Thymus (tissue), 11 donors: Measurements from ENCODE around the gene FABP1. TPM values are rescaled to one million over a fixed set of nuclear protein-coding genes. Genes with fewer than 3 reads are reported as not detected.

Experiments used
- DNase-seq, 9 donors: peaks; one replicate each; pipeline ENCODE4 v3.0.0-alpha.2; 2013; ENCODE audit warnings: low spot score in 9 of 9, low read depth in 6 of 9, missing footprints in 1 of 9
- H3K27ac ChIP-seq, 2 donors: one replicate each; pipeline ENCODE4 v1.5.1; 2013; ENCODE audit warnings: control low read depth in 1 of 2, low read depth in 1 of 2, low read length in 1 of 2, mild to moderate bottlenecking in 1 of 2, moderate library complexity in 1 of 2
- H3K27me3 ChIP-seq, 2 donors: one replicate each; pipeline ENCODE4 v1.5.1; 2013; ENCODE audit warnings: low read length in 1 of 2; ENCODE audit not compliant: control insufficient read depth in 2 of 2, insufficient read depth in 1 of 2
- H3K36me3 ChIP-seq, 2 donors: one replicate each; pipeline ENCODE4 v1.5.1; 2013; ENCODE audit warnings: low read length in 1 of 2, mild to moderate bottlenecking in 1 of 2, moderate library complexity in 1 of 2; ENCODE audit not compliant: control insufficient read depth in 2 of 2, insufficient read depth in 2 of 2
- H3K4me1 ChIP-seq, 2 donors: one replicate each; pipeline ENCODE4 v1.5.1; 2013; ENCODE audit warnings: low read length in 2 of 2; ENCODE audit not compliant: control insufficient read depth in 2 of 2, insufficient read depth in 2 of 2
- H3K4me3 ChIP-seq, 2 donors: one replicate each; pipeline ENCODE4 v1.5.1; 2013; ENCODE audit warnings: low read length in 2 of 2, control low read depth in 1 of 2, mild to moderate bottlenecking in 1 of 2
- H3K9me3 ChIP-seq, 2 donors: one replicate each; pipeline ENCODE4 v1.5.1; 2013; ENCODE audit warnings: low read length in 1 of 2, mild to moderate bottlenecking in 1 of 2; ENCODE audit not compliant: control insufficient read depth in 2 of 2, insufficient read depth in 1 of 2
- WGBS: extraction: QIAGEN DNeasy Blood & Tissue Kit; methylation state at CpG from one replicate; pipeline ENCODE4 v1.1.7; 2013; 5-methylcytosine and 5-hydroxymethylcytosine counted together
- polyA plus RNA-seq: library from polyadenylated mRNA; stranded (reverse); fragments of 200-250 nt; gene quantifications from one replicate; pipeline ENCODE4 v1.2.3, GENCODE V29; 2013
- total RNA-seq: library from RNA; stranded (reverse); fragments of 120-200 nt; gene quantifications from one replicate; pipeline ENCODE4 v1.2.4, GENCODE V29; 2013
- donor health status: healthy.

The FABP1 gene
- total and polyA plus RNA-seq, 2 donors = 0.24 to 1.4 TPM

DNA sequence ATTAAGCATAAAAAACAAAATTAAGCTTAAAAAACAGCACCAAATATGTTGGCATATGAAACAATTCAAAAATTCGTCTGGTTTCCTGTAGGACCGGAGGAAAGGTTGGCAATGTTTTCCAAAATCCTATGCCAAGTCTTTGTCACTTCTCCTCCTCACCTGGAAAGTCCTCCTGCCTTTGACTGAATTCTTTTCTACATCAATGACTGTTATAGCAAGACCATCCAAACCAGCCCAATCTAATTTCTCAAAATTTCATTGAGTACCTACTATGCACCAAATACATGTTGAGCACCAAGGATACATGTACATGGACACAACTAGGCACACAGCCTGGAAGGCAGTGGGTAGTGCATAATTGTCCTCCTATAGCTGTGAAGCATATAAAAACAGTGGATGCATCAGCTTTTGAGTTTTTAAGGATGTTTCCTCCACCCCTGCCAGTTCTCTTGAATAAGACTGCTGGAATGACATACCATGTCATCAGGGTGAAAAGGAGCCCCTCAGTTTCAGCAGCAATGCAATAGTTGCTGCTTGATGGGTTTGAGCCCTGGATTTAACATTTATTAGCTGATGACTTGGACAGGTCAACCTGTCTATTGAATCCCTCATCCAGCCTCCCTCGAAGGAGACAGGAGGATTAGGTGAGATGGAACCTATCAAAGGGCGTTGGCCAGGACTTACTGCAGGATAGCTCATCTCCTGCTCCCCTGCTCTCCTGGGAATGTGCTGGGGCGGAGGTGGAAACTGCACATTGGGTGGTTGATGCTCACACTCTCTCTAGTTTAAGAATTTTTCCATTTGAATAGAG lies 4.5 kb downstream of the FABP1 start:
- no peak overlapping the region for H3K27ac ChIP-seq
- WGBS = 93% methylated on average over 5 of the region's 5 CpGs
- H3K27me3 ChIP-seq = peaks cover 0 to 6% of the 10 kb centered on the region in 2 donors
- no peak overlapping the region for H3K4me3 ChIP-seq
- H3K9me3 ChIP-seq = no peaks in the 10 kb centered on the region
- no peaks in the 10 kb centered on the region for H3K36me3 ChIP-seq
- DNase-seq = no peak
- H3K4me1 ChIP-seq = no peaks in the 10 kb centered on the region

DNA sequence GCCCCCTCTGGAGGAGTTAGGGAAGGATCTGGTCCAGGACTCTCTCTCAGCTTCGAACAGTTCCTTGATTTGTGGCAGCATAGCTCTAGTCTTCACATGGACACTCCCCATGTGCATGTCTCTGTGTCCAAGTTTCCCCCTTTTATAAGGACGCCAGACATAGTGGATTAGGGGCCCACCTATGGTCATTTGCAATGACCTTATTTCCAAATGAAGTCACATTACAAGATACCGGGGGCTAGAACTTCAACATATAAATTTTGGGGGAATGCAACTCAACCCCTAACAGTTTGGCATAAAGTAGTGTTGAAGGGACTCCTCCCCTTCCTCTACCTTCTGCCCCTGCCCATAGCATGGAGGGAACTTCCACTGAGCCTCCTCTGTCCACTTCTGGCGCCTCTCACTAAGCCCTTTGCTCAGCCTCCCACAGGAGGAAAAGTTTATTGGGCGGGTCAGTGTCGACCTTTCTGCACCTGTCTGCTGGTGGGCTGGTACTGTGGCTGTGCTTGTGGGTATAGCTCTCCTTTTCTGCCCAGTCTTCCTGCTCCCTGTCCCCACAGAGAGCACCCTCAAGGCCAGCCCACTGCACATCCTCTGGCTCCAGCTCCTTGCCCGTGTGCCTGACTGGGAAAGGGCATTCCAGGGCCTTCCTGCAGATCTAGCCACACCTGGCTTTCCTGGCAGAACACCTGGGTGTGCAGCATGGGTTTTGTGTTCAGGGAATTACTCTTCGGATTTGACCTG lies 5.5 kb downstream of the FABP1 start:
- Histone ChIP-seq H3K9me3 (no peaks in the 10 kb centered on the region), H3K4me1 (no peaks in the 10 kb centered on the region), H3K4me3 (no peak overlapping the region), H3K36me3 (no peaks in the 10 kb centered on the region), H3K27ac (no peak overlapping the region), H3K27me3 (peaks cover 0 to 6% of the 10 kb centered on the region in 2 donors)
- DNase-seq = no peak
- 92% methylated on average over 8 of the region's 8 CpGs for WGBS

DNA sequence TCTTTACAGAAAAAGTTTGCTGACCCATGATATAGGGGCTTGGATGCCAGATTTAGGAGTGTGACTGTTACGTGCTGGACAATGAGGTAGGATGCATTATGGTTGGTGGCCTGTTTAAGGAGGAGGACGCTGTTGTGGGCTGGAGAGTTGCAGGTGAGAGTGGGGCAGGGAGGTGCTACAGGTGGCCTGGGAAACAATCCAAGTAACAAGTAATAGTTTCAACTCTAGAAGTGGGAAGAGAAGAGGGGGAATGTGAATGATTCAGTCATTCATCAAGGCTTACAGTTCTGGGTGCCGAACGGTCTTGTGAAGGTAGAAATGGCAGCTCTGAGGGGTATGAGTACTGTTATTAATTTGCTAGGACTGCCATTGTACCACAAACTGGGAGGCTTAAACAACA lies 6.2 kb downstream of the FABP1 start:
- DNase-seq = no peak
- 97% methylated on average over 4 of the region's 4 CpGs for WGBS
- Histone ChIP-seq H3K36me3 (no peaks in the 10 kb centered on the region), H3K27ac (no peak overlapping the region), H3K9me3 (no peaks in the 10 kb centered on the region), H3K4me3 (no peak overlapping the region), H3K4me1 (no peaks in the 10 kb centered on the region), H3K27me3 (peaks cover 0 to 8% of the 10 kb centered on the region in 2 donors)

DNA sequence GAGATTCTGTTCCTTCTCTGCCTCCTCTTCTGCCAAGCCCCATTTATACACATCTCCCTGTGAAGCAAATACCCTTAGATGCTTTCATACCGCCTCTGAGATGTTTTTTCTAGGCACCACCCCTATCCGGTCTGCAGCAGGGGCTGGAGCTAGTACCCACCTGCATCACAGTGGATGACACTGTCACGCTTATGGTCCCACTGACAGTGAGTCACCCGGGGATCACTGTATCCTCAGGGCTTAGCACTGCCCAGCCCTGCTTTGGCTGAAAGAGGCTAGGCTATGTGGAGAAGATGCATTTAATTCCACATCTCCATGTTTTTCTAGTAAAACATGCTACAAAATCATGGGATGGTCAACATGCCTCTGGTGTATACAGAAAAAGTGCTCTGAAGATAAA lies 9.9 kb downstream of the FABP1 start:
- 94% methylated on average over 4 of the region's 4 CpGs for WGBS

DNA sequence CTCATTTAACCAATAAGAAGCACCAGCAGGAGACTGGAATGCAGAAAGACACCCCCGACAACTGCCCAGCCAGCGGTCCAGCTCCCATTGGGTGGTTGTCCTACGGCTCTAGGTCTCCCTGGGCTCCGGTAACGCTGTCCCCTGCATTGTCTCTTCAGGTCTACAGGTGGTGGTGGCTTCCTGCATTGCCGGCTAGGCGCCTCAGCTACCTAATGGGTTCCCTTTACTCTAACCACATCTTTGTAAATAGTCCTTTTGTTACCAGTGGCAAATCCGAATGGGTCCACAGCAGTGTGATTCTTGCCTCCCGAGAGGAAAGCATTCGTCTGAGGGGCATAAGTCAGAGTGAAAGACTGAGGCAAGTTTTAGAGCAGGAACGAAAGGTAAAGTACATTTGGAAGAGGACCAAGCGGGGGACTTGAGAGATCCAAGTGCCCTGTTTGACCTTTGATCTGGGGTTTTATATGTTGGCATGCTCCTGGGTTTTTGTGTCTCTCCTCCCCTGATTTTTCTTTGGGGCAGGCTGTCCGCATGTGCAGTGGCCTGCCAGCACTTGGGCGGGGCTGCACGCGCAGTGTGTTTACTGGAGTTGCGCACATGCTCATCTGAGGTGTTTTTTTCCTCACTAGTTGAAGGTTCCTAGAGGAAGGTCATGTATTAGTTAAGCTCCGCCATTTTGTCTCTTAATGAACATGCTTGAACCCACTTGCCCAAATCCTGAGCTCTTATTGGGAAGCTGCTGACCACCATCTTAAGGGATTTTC lies 11.0 kb downstream of the FABP1 start:
- Histone ChIP-seq H3K36me3 (no peaks in the 10 kb centered on the region), H3K4me1 (no peaks in the 10 kb centered on the region), H3K27ac (no peak overlapping the region), H3K27me3 (peaks cover 0 to 4% of the 10 kb centered on the region in 2 donors), H3K9me3 (no peaks in the 10 kb centered on the region), H3K4me3 (no peak overlapping the region)
- no peak for DNase-seq
- WGBS = 98% methylated on average over 18 of the region's 18 CpGs

More for the DNA sequence above, 9.9 kb downstream of the FABP1 start:
- Histone ChIP-seq H3K27ac (no peak overlapping the region), H3K9me3 (no peaks in the 10 kb centered on the region), H3K4me3 (no peak overlapping the region), H3K27me3 (peaks cover 0 to 6% of the 10 kb centered on the region in 2 donors), H3K4me1 (no peaks in the 10 kb centered on the region), H3K36me3 (no peaks in the 10 kb centered on the region)
- no peak for DNase-seq

DNA sequence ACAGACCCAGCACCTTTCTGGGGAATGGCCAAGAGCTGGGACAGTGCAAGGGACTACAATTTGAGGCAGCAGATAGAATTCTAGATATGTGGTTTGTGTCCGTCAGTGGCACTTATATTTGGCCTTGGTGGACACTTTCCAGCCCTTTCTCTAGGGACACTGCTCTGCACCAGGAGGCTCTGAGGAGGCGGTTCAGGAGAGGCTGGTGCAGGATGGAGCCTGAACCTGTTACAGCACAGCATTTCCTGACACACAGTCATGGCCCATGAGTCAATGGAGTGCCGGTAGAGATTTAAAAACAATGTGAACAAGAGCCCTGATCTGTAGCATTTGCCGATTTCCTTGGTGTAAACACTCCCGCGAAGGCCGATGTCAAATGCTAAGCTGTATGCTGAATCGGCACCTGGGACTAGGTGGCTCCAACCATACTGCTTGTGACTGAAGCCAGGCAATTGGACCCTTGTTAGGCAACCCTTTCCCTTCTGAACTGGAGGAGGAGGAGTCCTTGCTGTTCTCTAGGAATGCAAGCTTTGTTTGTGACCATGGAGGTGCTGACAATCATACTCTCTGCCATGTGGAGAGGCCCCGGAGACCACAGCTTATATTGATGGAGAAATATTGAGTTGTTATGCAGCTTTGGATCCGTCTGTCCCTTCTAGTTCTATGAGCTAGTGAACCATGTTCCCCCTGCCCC lies 11.9 kb downstream of the FABP1 start:
- H3K27ac ChIP-seq = no peak overlapping the region
- DNase-seq = no peak
- H3K36me3 ChIP-seq = no peaks in the 10 kb centered on the region
- 93% methylated on average over 10 of the region's 10 CpGs for WGBS
- H3K4me1 ChIP-seq = no peaks in the 10 kb centered on the region
- H3K4me3 ChIP-seq = no peak overlapping the region
- H3K9me3 ChIP-seq = no peaks in the 10 kb centered on the region
- H3K27me3 ChIP-seq = peaks cover 0 to 4% of the 10 kb centered on the region in 2 donors

DNA sequence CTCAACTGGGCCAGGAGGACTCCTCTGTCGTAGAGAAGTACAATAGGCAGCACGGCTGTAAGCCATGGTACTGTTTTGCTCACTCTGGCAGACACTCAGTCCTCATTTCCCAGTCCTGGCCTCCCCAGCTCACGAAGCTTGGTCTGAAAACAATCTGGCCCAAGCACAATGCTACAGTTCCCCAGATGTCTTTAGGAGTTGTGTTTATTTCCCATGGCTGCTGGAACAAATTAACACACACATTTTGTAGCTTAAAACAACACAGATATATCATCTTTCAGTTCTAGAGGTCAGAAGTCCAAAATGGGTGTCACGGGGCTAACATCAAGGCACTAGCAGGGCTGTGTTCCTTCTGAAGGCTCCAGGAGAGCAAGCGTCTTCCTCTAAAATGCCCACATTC lies 13.0 kb downstream of the FABP1 start:
- H3K9me3 ChIP-seq = peaks cover 0 to 2% of the 10 kb centered on the region in 2 donors
- H3K27ac ChIP-seq = no peak overlapping the region
- 94% methylated on average over 5 of the region's 5 CpGs for WGBS
- H3K4me1 ChIP-seq = no peaks in the 10 kb centered on the region
- H3K4me3 ChIP-seq = no peak overlapping the region
- H3K36me3 ChIP-seq = no peaks in the 10 kb centered on the region
- DNase-seq = no peak
- H3K27me3 ChIP-seq = peaks cover 0 to 4% of the 10 kb centered on the region in 2 donors

DNA sequence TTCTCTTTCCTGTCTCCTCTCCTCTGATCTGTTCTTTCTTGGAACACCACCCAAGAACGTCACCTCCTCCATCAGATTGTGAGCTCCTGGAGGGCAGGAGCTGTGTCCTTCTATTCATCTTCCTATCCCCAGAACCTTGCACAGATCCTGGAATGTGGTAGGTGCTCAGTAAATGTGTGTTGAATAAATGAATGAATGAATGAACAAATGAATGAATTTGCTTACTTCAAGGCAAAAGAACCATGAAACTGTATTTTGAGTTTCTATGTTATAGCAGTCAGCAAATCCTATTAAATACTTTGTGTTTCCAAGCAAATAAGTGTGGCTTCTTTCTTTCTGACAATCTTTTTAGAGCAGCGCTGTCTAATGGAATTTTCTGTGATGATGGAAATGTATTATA lies 14.8 kb downstream of the FABP1 start:
- Histone ChIP-seq H3K9me3 (peaks cover 0 to 5% of the 10 kb centered on the region in 2 donors), H3K4me3 (no peak overlapping the region), H3K36me3 (no peaks in the 10 kb centered on the region), H3K27me3 (peaks cover 0 to 2% of the 10 kb centered on the region in 2 donors), H3K27ac (no peak overlapping the region), H3K4me1 (no peaks in the 10 kb centered on the region)
- WGBS = 96% methylated on average over 2 of the region's 2 CpGs
- no peak for DNase-seq
